Coronary artery (tissue), 2 donors: ENCODE results near the gene LRP10.

Source experiments
- DNase-seq: peaks from one replicate; pipeline ENCODE4 v3.0.0-alpha.2; 2017; ENCODE audit warnings: low spot score
- H3K27ac ChIP-seq, 2 donors: fragments of 200-600 bp; sonication (generic); one replicate each; pipeline ENCODE4 v1.5.1; 2016 to 2019
- H3K4me3 ChIP-seq: fragments of 200-600 bp; sonication (generic); 2 replicates; pipeline ENCODE4 v1.5.1; 2016; ENCODE audit warnings: mild to moderate bottlenecking, moderate library complexity
- TF ChIP-seq, protein P1 (sequence below): fragments of 200-600 bp; sonication (generic); IDR thresholded peaks from one replicate; pipeline ENCODE4 v1.5.1; 2019; ENCODE audit warnings: antibody characterized with exemption

LRP10 gene

DNA sequence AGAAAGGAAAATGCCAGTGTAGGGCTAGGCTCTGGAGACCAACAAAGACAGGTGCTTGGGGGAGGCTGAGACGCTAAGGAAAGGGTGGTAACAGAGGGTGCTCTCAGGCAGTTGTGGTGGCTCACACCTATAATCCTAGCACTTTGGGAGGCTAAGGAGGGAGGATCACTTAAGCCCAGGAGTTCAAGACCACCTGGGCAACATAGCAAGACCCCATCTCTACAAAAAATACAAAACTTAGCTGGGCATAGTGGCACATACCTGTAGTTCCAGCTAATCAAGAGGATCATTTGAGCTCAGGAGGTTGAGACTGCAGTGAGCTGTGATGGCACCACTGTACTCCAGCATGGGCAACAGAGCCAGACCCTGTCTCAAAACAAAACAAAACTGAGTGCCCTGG lies 23.9 kb downstream of the LRP10 start:
- TF ChIP-seq, protein P1, sequence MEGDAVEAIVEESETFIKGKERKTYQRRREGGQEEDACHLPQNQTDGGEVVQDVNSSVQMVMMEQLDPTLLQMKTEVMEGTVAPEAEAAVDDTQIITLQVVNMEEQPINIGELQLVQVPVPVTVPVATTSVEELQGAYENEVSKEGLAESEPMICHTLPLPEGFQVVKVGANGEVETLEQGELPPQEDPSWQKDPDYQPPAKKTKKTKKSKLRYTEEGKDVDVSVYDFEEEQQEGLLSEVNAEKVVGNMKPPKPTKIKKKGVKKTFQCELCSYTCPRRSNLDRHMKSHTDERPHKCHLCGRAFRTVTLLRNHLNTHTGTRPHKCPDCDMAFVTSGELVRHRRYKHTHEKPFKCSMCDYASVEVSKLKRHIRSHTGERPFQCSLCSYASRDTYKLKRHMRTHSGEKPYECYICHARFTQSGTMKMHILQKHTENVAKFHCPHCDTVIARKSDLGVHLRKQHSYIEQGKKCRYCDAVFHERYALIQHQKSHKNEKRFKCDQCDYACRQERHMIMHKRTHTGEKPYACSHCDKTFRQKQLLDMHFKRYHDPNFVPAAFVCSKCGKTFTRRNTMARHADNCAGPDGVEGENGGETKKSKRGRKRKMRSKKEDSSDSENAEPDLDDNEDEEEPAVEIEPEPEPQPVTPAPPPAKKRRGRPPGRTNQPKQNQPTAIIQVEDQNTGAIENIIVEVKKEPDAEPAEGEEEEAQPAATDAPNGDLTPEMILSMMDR: no peak
- no peak overlapping the region for H3K27ac ChIP-seq
- DNase-seq: no peak
- no peak overlapping the region for H3K4me3 ChIP-seq

DNA sequence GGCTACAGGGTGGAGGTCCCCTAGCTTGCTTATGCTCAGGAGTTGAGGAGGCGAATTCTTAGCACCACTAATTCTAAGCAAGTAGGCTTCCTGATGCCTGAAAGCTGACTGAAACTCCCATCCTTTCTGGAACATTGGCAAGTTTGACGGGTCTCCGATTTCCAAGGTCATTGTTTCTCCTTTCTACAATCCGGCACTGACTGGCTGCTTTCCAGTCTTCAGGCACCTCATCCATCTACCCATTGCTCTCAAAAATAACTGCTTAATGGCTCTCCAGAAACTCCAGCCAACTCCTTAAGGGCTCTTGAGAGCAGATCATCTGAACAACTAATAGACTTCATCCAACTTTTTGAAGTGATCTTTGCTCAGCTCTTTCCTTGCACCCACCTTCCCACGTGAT lies 24.8 kb downstream of the LRP10 start:
- TF ChIP-seq, protein P1: no peak
- H3K27ac ChIP-seq: no peak overlapping the region
- H3K4me3 ChIP-seq: no peak overlapping the region
- DNase-seq: no peak

DNA sequence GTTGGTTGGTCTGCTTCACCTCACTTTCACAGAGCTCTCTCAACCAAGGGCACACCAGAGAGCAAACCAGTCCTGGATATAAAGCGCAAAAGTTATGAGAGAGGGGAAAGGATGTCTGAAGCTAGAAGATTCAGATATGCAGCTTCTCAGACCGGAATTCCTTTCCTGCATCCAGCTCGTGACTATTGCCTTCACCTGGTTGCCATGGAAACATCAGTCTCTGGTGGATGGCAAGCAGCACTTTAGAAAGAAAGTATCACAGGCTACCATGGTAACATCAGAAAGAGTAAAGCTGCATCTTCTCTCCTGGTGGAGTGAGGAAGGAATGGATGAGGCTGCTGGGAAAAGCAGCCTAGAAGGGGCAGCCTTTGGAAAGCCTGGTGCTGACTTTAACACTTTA lies 25.2 kb downstream of the LRP10 start:
- no peak for DNase-seq
- H3K27ac ChIP-seq: no peak overlapping the region
- TF ChIP-seq, protein P1: no peak
- no peak overlapping the region for H3K4me3 ChIP-seq

DNA sequence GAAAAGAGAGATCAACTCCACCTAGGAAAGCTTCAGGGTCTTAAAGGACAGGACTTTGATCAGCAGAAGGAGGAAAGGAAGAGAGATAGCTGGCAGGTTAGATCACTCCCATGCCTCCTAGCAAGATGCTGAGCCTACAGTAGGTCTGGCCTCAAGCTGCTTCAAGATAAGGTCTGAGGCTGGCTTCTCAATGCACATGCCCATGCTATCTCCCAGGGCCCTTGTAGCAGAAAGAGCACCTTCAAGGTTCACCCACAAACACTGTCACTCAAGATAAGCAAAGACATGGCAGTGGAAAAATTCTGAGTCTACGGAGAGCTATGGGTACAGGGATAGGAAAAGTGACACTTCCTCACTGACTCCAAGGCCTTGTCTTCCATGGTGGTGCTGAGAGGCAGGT lies 25.8 kb downstream of the LRP10 start:
- no peak for DNase-seq
- no peak overlapping the region for H3K27ac ChIP-seq
- TF ChIP-seq, protein P1: no peak
- no peak overlapping the region for H3K4me3 ChIP-seq

DNA sequence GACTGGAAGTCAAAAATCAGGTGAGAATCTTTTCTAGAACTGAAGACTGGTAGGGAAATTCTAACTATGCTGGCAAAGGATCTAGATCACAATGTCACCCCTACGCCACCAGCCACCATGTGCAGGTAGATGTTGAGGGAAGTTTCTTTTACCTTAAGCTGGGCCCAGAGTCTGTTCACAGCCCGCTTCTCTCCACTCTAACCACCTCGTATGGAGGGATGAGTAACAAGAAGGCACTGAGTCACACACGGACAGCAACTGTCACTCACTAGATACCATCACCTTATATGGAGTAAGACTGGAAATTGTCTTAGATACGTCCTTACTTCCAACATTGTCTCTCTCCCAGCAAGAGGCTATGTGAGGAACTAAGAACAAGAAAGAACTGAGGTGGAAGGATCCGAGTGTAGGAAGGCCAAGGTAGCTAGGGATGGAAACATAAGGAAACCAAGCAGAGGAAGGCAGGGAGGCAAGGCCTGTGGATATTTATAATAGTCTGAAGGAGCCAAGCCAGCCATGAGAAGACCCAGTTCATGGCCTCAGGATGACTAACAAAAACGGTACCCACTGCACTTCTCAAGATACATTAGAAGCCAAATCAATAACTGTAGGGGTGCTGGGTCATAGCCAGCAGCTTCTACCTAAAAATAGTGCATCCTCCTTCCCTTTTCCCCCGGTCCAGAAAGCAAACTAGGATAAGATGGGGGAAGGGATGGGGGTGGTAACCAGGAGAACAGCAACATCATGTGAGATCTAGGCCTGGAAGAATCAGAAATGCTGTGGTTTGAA lies 27.0 kb downstream of the LRP10 start:
- Histone ChIP-seq H3K27ac (no peak overlapping the region), H3K4me3 (no peak overlapping the region)
- no peak for DNase-seq
- TF ChIP-seq, protein P1: no peak

DNA sequence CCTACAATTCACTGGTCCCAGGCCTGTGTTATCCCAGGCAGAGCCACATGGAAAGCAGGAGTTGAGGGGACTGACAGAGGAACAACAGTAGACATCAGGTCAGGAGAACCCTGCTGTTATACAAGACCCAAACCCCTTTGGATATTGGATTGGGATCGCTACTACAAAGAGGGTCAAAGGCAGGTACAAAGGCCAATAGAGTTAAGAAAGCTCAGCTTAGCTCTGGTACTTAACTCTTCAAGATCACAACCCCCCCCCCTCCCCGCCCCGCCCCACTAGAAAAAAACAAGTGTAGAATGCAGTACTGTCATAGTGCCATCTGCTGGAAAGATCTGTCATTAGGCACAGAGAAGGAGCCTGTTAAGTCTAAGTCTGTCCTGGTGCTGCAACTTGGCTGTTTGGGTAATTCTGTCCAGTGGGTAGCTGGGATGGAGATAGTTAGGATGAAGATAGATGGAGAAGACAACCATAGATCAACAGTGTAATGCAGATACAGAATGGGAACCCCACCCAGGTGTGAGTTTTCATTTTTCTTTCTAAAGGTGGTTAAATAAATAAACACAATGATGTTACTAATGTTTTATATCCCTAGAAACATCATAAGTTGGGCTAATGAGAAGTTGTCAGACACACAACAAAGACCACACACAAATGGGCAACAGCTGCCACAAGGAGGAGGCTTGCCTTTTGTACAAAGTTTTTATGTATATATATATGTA lies 28.7 kb downstream of the LRP10 start:
- peak overlapping the region in 1 of 2 donors; percentile 58 for H3K27ac ChIP-seq
- no peak for DNase-seq
- H3K4me3 ChIP-seq: no peak overlapping the region
- TF ChIP-seq, protein P1: peak; percentile 49

DNA sequence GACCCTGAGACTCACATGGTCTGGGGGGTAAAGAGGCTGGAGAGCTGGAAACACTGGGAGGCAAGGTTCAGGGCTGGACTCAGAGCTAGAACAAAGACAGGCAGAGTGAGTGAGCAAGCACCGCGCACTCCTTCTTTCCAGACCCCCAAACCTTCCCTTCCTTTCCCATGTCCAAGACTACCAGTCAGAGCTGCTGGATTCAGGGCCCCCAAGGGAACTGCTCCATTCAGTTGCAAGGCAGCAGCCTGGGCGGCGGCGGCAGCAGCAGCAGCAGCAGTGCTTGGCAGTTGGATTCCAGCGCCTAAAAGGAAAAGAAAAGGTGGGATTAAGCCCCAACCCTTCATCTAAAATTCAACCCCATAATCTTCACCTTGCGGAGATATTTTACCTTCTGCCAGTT lies 30.3 kb downstream of the LRP10 start:
- Histone ChIP-seq H3K4me3 (no peak overlapping the region), H3K27ac (no peak overlapping the region)
- TF ChIP-seq, protein P1: no peak
- DNase-seq: no peak
